ENCODE results near the gene ROGDI. TPM values are rescaled to one million over a fixed set of nuclear protein-coding genes. Genes with fewer than 3 reads are reported as not detected.

Gene ROGDI
- total and polyA plus RNA-seq, 3 donors from 2014 or later, result 27.3 to 37.0 (median 30.0) TPM

GRCh38 chr16:4795828-4796572 is 6.4 kb downstream of the ROGDI start:
- 88 to 91% methylated on average over 9 to 27 of the region's 30 CpGs for WGBS, 2 donors
- intact Hi-C loops (cut with DNase I; ENCODE audit: low total_unique reads), result no loop called here

GRCh38 chr16:4795181-4795827 is 7.1 kb downstream of the ROGDI start, which contains the start of gene SMIM22:
Gene SMIM22, plus strand, starts transcription at chr16:4795369. Its CDS starts 366 bp downstream, at chr16:4795735.
- Histone ChIP-seq H3K27me3 (no peaks in the 10 kb centered on the region), H3K4me1 (no peaks in the 10 kb centered on the region), H3K27ac (no peak within 1 kb of the TSS), H3K9me3 (no peaks in the 10 kb centered on the region), H3K36me3 (ENCODE audit: low read depth, missing control alignments) (no peaks in the 10 kb centered on the region), H3K4me3 (no peak within 1 kb of the TSS)
- TF ChIP-seq POLR2A (IDR thresholded peaks at IDR 0.05), result no peak
- TF ChIP-seq, protein P1, sequence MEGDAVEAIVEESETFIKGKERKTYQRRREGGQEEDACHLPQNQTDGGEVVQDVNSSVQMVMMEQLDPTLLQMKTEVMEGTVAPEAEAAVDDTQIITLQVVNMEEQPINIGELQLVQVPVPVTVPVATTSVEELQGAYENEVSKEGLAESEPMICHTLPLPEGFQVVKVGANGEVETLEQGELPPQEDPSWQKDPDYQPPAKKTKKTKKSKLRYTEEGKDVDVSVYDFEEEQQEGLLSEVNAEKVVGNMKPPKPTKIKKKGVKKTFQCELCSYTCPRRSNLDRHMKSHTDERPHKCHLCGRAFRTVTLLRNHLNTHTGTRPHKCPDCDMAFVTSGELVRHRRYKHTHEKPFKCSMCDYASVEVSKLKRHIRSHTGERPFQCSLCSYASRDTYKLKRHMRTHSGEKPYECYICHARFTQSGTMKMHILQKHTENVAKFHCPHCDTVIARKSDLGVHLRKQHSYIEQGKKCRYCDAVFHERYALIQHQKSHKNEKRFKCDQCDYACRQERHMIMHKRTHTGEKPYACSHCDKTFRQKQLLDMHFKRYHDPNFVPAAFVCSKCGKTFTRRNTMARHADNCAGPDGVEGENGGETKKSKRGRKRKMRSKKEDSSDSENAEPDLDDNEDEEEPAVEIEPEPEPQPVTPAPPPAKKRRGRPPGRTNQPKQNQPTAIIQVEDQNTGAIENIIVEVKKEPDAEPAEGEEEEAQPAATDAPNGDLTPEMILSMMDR (IDR thresholded peaks at IDR 0.05), result no peak
- WGBS, 2 donors, result 77 to 85% methylated on average over 9 to 14 of the region's 14 CpGs
- DNase-seq, result no peak
- intact Hi-C loops (cut with DNase I; ENCODE audit: low total_unique reads), result no loop called here

More at GRCh38 chr16:4795828-4796572, 6.4 kb downstream of the ROGDI start:
- no peaks in the 10 kb centered on the region for H3K9me3 ChIP-seq
- peaks cover under 1% of the 10 kb centered on the region for H3K4me1 ChIP-seq
- no peak overlapping the region for H3K4me3 ChIP-seq
- H3K27ac ChIP-seq, result no peak overlapping the region
- no peaks in the 10 kb centered on the region for H3K27me3 ChIP-seq
- no peak for DNase-seq
- TF ChIP-seq POLR2A (IDR thresholded peaks at IDR 0.05), result no peak
- H3K36me3 ChIP-seq (ENCODE audit: low read depth, missing control alignments), result no peaks in the 10 kb centered on the region

DNA sequence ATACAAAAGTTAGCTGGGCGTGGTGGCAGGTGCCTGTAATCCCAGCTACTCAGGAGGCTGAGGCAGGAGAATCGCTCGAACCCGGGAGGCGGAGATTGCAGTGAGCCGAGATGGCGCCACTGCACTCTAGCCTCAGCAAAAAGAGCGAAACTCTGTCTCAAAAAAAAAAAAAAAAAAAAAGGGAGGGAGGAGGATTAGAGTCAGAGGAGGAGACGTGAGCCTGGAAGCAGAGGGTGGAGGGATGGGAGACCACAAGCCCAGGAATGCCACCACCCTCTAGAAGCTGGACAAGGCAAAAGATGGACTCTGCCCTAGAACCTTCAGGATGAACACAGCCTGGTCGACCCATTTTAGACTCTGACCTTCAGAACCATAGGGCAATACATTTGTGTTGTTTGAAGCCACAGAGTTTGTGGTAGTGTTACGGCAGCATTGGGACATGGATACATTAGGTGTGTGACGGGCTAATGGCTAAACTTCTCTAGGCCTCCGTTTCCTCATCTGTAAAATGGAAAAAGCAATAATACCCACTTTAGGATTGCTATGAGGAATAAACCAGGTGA is 9.4 kb downstream of the ROGDI start:
- intact Hi-C loops (cut with DNase I; ENCODE audit: low total_unique reads), result no loop called here
- 81 to 84% methylated on average over 13 of the region's 13 CpGs for WGBS, 2 donors

DNA sequence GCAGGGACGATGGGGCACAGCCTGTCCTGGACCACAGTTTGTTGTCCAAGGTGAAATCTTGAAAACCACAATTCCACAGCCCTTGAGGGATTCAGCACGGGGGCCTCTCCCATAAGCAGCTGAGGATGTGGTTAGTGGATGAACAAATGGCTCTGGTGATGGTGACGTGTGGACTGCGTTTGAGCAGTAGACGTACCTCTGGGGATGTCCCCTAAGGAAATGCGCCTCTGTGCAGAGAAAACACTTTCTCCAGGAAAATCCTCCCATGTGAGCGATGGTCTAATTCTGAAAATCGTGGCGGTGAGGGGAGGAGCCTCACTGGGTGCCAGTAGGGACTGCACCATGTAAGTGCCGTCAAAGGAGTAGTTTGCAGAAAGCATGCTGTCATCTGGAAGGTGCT is 11.6 kb downstream of the ROGDI start:
- TF ChIP-seq, protein P1 (IDR thresholded peaks at IDR 0.05), result no peak
- TF ChIP-seq POLR2A (IDR thresholded peaks at IDR 0.05), result no peak

More for the DNA sequence above, 9.4 kb downstream of the ROGDI start:
- H3K27ac ChIP-seq, result no peak overlapping the region
- H3K9me3 ChIP-seq, result no peaks in the 10 kb centered on the region
- H3K36me3 ChIP-seq (ENCODE audit: low read depth, missing control alignments), result no peaks in the 10 kb centered on the region
- TF ChIP-seq, protein P1 (IDR thresholded peaks at IDR 0.05), result no peak
- TF ChIP-seq POLR2A (IDR thresholded peaks at IDR 0.05), result no peak
- no peak for DNase-seq
- H3K4me3 ChIP-seq, result no peak overlapping the region
- no peaks in the 10 kb centered on the region for H3K27me3 ChIP-seq
- H3K4me1 ChIP-seq, result no peaks in the 10 kb centered on the region

GRCh38 chr16:4790261-4790660 is 12.2 kb downstream of the ROGDI start:
- intact Hi-C loops (cut with DNase I; ENCODE audit: low total_unique reads), result no loop called here
- WGBS, 2 donors, result 91 to 92% methylated on average over 10 of the region's 10 CpGs
- H3K9me3 ChIP-seq, result no peaks in the 10 kb centered on the region
- H3K27me3 ChIP-seq, result no peaks in the 10 kb centered on the region
- DNase-seq, result no peak
- H3K36me3 ChIP-seq (ENCODE audit: low read depth, missing control alignments), result no peaks in the 10 kb centered on the region
- no peaks in the 10 kb centered on the region for H3K4me1 ChIP-seq
- no peak overlapping the region for H3K4me3 ChIP-seq
- TF ChIP-seq POLR2A (IDR thresholded peaks at IDR 0.05), result no peak
- TF ChIP-seq, protein P1 (IDR thresholded peaks at IDR 0.05), result no peak
- H3K27ac ChIP-seq, result no peak overlapping the region

More for the DNA sequence above, 11.6 kb downstream of the ROGDI start:
- H3K4me3 ChIP-seq, result no peak overlapping the region
- no peak overlapping the region for H3K27ac ChIP-seq
- H3K27me3 ChIP-seq, result no peaks in the 10 kb centered on the region
- H3K36me3 ChIP-seq (ENCODE audit: low read depth, missing control alignments), result no peaks in the 10 kb centered on the region
- intact Hi-C loops (cut with DNase I; ENCODE audit: low total_unique reads), result no loop called here
- 86 to 89% methylated on average over 10 of the region's 10 CpGs for WGBS, 2 donors
- no peak for DNase-seq
- H3K4me1 ChIP-seq, result no peaks in the 10 kb centered on the region
- no peaks in the 10 kb centered on the region for H3K9me3 ChIP-seq
